Thoracic aorta (tissue), 2 donors: ENCODE data around the gene DCHS1. TPM values are rescaled to one million over a fixed set of nuclear protein-coding genes. Genes with fewer than 3 reads are reported as not detected.

Source experiments
- ATAC-seq: fragments of 150-250 bp; one replicate; pipeline ENCODE4 v1.8.0; 2017; ENCODE audit warnings: low read depth; ENCODE audit not compliant: insufficient number of reproducible peaks, low FRiP score
- DNase-seq: peaks from one replicate; pipeline ENCODE4 v3.0.0-alpha.2; 2020; ENCODE audit warnings: low spot score
- H3K27ac ChIP-seq, 2 donors: fragments of 200-600 bp; sonication (generic); 1 replicate in 1 of 2; 2 replicates in 1 of 2; pipeline ENCODE4 v1.5.1; 2016; ENCODE audit warnings: mild to moderate bottlenecking in 2 of 2, moderate library complexity in 2 of 2
- H3K27me3 ChIP-seq: fragments of 200-600 bp; sonication (generic); replicated peaks from 2 replicates; pipeline ENCODE4 v1.6.0; 2016; ENCODE audit warnings: mild to moderate bottlenecking; ENCODE audit not compliant: insufficient read depth
- H3K36me3 ChIP-seq: fragments of 200-600 bp; sonication (generic); one replicate; pipeline ENCODE4 v1.5.1; 2016
- H3K4me1 ChIP-seq, 2 donors: fragments of 200-600 bp; sonication (generic); 1 replicate in 1 of 2; 2 replicates in 1 of 2; pipeline versions ENCODE4 v1.5.1 to v1.6.0; 2016; ENCODE audit warnings: low read depth in 2 of 2, mild to moderate bottlenecking in 1 of 2; ENCODE audit not compliant: control insufficient read depth in 1 of 2
- H3K4me3 ChIP-seq: fragments of 200-600 bp; sonication (generic); 2 replicates; pipeline ENCODE4 v1.5.1; 2016; ENCODE audit warnings: mild to moderate bottlenecking
- H3K9me3 ChIP-seq: fragments of 200-600 bp; sonication (generic); 2 replicates; pipeline ENCODE4 v1.5.1; 2016
- total RNA-seq, 2 donors: library from RNA; depleted of rRNA; stranded (reverse); fragments of >200 nt; gene quantifications; one replicate each; pipeline versions ENCODE4 v1.1.0 to v1.2.3, GENCODE V29; 2016
- TF ChIP-seq, protein P1 (sequence below): fragments of 200-600 bp; sonication (generic); IDR thresholded peaks from one replicate; pipeline ENCODE4 v1.5.1; 2019; ENCODE audit warnings: antibody characterized with exemption

Gene DCHS1
- total RNA-seq, 2 donors from 2014 or later, result 62.3 to 73.5 TPM

DNA sequence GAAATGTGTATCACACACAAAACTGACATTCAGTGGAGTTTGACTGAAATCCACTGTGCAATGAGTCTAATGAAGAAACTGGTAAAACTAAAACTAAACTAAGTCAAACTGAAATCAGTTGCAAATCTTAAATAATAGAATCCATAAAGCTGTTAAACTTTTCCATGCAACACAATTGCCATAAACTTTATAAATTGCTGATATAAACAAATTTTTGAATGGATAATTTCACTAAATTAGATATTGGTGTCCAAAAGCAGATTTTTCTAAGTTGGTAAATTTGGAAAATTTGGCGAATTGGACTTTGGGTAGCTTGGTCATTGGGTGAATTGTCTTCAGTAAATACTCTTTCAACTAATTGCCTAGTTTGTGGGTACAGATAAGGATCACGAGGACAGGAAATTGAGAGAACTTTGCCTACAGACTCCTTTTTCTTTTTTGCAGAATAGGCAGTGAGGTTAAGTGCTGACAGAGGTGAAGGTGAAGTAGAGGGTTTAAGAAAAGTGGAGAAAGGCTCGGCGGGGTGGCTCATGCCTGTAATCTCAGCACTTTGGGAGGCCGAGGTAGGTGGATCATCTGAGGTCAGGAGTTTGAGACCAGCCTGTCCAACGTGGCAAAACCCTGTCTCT is 14.7 kb upstream of the DCHS1 start:
- TF ChIP-seq, protein P1, sequence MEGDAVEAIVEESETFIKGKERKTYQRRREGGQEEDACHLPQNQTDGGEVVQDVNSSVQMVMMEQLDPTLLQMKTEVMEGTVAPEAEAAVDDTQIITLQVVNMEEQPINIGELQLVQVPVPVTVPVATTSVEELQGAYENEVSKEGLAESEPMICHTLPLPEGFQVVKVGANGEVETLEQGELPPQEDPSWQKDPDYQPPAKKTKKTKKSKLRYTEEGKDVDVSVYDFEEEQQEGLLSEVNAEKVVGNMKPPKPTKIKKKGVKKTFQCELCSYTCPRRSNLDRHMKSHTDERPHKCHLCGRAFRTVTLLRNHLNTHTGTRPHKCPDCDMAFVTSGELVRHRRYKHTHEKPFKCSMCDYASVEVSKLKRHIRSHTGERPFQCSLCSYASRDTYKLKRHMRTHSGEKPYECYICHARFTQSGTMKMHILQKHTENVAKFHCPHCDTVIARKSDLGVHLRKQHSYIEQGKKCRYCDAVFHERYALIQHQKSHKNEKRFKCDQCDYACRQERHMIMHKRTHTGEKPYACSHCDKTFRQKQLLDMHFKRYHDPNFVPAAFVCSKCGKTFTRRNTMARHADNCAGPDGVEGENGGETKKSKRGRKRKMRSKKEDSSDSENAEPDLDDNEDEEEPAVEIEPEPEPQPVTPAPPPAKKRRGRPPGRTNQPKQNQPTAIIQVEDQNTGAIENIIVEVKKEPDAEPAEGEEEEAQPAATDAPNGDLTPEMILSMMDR, result no peak
- ATAC-seq (no peak), DNase-seq (no peak)
- Histone ChIP-seq H3K9me3 (no peaks in the 10 kb centered on the region), H3K27ac (no peak overlapping the region), H3K4me1 (no peaks in the 10 kb centered on the region), H3K27me3 (no peaks in the 10 kb centered on the region), H3K36me3 (no peaks in the 10 kb centered on the region), H3K4me3 (no peak overlapping the region)

DNA sequence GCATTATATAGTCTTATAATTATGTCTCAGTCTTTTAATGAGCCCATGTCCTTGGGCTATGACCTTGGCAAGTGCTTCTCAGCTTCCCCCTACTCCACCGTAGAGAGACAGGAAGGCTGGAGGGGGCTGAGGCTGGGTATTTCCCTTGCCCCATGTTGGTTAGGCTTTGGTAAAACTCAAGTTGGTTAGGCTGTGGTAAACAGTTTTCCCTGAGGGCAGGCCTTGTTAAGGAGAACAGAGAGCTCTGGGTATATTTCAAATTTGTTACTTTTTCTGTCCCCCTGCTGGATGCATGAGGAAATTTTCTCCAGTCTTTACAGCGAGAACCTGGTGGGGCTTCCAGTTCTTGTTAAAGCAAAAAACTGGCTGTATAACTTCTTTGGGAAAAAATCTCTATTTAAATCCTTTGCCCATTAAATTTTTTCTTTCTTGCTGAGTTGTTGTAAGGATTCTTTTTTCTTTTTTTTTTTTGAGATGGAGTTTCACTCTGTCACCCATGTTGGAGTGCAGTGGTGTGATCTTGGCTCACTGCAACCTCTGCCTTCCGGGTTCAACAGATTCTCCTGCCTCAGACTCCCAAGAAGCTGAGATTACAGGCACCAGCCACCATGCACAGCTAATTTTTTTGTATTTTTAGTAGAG is 12.2 kb upstream of the DCHS1 start:
- DNase-seq, result no peak
- TF ChIP-seq, protein P1, result peak; percentile 69
- Histone ChIP-seq H3K36me3 (no peaks in the 10 kb centered on the region), H3K27me3 (no peaks in the 10 kb centered on the region), H3K9me3 (no peaks in the 10 kb centered on the region), H3K27ac (no peak overlapping the region), H3K4me1 (no peaks in the 10 kb centered on the region), H3K4me3 (no peak overlapping the region)
- no peak for ATAC-seq

DNA sequence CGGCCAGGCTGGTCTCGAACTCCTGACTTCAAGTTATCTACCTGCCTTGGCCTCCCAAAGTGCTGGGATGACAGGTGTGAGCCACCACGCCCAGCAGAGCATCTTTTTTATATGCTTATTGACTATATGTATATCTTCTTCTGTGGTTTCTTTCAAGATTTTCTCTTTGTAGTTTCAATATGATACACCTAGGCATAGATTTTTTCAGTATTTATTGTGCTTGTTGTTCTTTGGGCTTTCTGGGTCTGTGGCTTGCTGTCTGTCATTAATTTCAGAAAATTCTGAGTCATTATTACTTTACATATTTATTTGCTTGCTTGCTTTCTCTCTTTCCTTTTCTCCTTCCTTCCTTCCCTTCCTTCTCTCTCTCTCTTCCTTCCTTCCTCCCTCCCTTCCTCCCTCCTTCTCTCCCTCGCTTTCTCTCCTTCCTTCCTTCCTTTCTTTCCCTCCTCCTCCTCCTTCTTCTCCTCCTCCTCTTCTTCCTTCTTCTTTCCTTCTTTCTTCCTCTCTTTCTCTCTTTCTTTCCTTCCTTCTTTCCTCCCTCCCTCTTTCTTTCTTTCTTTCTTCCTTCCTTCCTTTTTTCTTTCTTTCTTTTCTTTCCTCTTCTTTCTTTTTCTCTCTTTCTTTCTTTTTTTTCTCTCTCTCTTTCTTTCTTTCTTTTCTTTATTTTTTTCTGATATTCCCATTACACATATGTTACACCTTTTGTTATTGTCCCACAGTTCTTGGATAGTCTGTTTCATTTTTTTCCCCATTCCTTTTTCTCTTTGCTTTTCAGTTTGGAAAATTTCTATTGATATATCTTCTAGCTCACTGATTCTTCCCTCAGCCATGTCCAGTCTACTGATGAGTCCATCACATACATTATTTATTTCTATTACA is 10.9 kb upstream of the DCHS1 start:
- no peak for ATAC-seq
- TF ChIP-seq, protein P1, result no peak
- no peak overlapping the region for H3K4me3 ChIP-seq
- DNase-seq, result no peak
- no peak overlapping the region for H3K27ac ChIP-seq
- no peaks in the 10 kb centered on the region for H3K4me1 ChIP-seq
- H3K27me3 ChIP-seq, result no peaks in the 10 kb centered on the region
- no peaks in the 10 kb centered on the region for H3K9me3 ChIP-seq
- H3K36me3 ChIP-seq, result no peaks in the 10 kb centered on the region

DNA sequence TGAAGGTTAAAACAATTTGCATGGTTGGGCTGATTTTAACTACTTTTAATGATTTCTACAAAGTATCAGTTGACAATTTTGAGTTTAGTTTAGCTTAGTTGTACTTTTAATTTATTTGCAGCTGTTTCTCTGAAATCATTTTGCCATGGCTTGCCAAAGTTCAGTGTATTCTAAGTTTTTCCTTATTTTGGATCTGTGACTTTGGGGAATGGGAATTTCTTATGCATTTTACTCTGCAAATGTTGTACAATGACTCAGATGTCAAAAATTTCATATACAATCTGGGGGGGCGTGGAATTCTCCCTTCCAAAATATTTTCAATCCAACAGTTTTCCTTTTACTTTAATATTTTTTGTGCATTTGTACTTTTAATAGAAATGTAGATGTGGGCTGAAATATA is 8.9 kb upstream of the DCHS1 start:
- Histone ChIP-seq H3K36me3 (no peaks in the 10 kb centered on the region), H3K9me3 (no peaks in the 10 kb centered on the region), H3K4me1 (no peaks in the 10 kb centered on the region), H3K4me3 (no peak overlapping the region), H3K27me3 (no peaks in the 10 kb centered on the region), H3K27ac (no peak overlapping the region)
- ATAC-seq, result no peak
- no peak for DNase-seq
- TF ChIP-seq, protein P1, result no peak

DNA sequence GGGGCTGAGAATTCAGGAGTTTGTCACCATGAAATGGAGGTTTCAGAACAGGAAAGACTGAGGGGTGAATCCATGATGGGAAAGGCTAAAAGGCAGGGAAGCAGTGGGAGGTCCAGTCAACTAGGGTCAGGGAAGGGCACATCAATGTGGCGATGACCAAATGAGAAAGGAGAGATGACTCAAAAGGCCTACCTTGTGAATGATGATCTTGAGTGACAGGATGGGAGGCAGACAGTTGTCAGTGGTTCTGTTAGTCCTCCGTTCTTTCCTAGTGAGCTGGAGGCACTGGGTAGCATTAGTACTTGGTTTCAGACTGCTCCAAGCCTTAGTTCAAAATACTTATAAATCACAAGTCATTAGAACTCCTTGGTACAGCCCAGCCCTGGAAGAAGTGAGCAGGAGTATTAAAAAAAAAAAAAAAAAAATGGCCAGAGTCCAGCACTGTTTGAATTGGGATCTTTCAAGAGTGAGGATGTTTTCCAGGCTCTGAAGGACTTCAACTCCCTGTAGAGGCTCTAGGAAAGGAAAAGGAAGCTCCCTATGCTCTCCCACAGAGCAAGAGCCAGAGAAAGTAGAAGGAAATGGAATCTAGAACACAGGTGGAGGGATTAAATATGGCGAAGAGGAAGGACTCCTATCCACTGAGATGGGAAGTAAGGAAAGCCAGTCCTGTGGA is 8.3 kb upstream of the DCHS1 start:
- no peaks in the 10 kb centered on the region for H3K4me1 ChIP-seq
- H3K36me3 ChIP-seq, result no peaks in the 10 kb centered on the region
- no peaks in the 10 kb centered on the region for H3K9me3 ChIP-seq
- peak overlapping the region in 1 of 2 donors; percentile 0 for H3K27ac ChIP-seq
- TF ChIP-seq, protein P1, result no peak
- ATAC-seq (no peak), DNase-seq (no peak)
- no peak overlapping the region for H3K4me3 ChIP-seq
- H3K27me3 ChIP-seq, result no peaks in the 10 kb centered on the region
